GM23338 (cell line): ENCODE results near the gene FOXP1. TPM values are rescaled to one million over a fixed set of nuclear protein-coding genes. Genes with fewer than 3 reads are reported as not detected.

ENCODE experiments used
- ATAC-seq: fragments of 200-7000 bp; cut with Tn5 transposase; 3 replicates; pipeline ENCODE4 v1.9.1; 2020
- DNase-seq: peaks from one replicate; pipeline ENCODE4 v3.0.0-alpha.2; 2015; ENCODE audit warnings: low spot score
- H2AFZ ChIP-seq: fragments of 200-600 bp; sonication (generic); 2 replicates; pipeline ENCODE4 v1.8.0; 2016; ENCODE audit warnings: antibody characterized with exemption, mild to moderate bottlenecking, moderate library complexity
- H3F3A ChIP-seq: fragments of 200-600 bp; sonication (generic); replicated peaks from 2 replicates; pipeline ENCODE4 v1.8.0; 2017; ENCODE audit warnings: antibody characterized with exemption, mixed run types, low read depth
- H3K27ac ChIP-seq: fragments of 200-600 bp; sonication (generic); 2 replicates; pipeline ENCODE4 v1.6.1; 2016; ENCODE audit warnings: low read depth
- H3K27me3 ChIP-seq: fragments of 200-600 bp; sonication (generic); 2 replicates; pipeline ENCODE4 v1.8.0; 2016; ENCODE audit warnings: mild to moderate bottlenecking, mixed run types, moderate library complexity; ENCODE audit not compliant: insufficient read depth
- H3K36me3 ChIP-seq: fragments of 200-600 bp; sonication (generic); 2 replicates; pipeline ENCODE4 v1.8.0; 2016; ENCODE audit warnings: mild to moderate bottlenecking; ENCODE audit not compliant: insufficient read depth
- H3K4me1 ChIP-seq: fragments of 200-600 bp; sonication (generic); 2 replicates; pipeline ENCODE4 v1.8.0; 2016; ENCODE audit warnings: mild to moderate bottlenecking, moderate library complexity; ENCODE audit not compliant: insufficient read depth
- H3K4me2 ChIP-seq: fragments of 200-600 bp; sonication (generic); 2 replicates; pipeline ENCODE4 v1.7.1; 2017; ENCODE audit warnings: mixed run types
- H3K4me3 ChIP-seq: fragments of 200-600 bp; sonication (generic); 2 replicates; pipeline ENCODE4 v1.6.1; 2016; ENCODE audit warnings: mixed run types
- H3K79me2 ChIP-seq: fragments of 200-600 bp; sonication (generic); replicated peaks from 2 replicates; pipeline ENCODE4 v1.8.0; 2017; ENCODE audit warnings: mild to moderate bottlenecking; ENCODE audit not compliant: insufficient read depth
- H3K9me2 ChIP-seq: fragments of 200-600 bp; sonication (generic); 2 replicates; pipeline ENCODE4 v1.8.0; 2017; ENCODE audit not compliant: insufficient read depth
- H4K20me1 ChIP-seq: fragments of 200-600 bp; sonication (generic); replicated peaks from 2 replicates; pipeline ENCODE4 v1.8.0; 2017; ENCODE audit warnings: mild to moderate bottlenecking; ENCODE audit not compliant: insufficient read depth
- H3K27ac Mint-ChIP-seq: 2 replicates; pipeline ENCODE4 v1.8.0; 2020; ENCODE audit warnings: inconsistent platforms, mild to moderate bottlenecking, moderate library complexity, mixed read lengths
- H3K27me3 Mint-ChIP-seq: 3 replicates; pipeline ENCODE4 v1.8.0; 2022; ENCODE audit warnings: low read depth, mild to moderate bottlenecking, moderate library complexity, mixed read lengths, inconsistent platforms; ENCODE audit not compliant: insufficient read depth, poor library complexity
- H3K36me3 Mint-ChIP-seq: 3 replicates; pipeline ENCODE4 v1.8.0; 2021; ENCODE audit warnings: low read depth, mild to moderate bottlenecking, inconsistent platforms, moderate library complexity, mixed read lengths
- H3K4me1 Mint-ChIP-seq: 3 replicates; pipeline ENCODE4 v1.8.0; 2020; ENCODE audit warnings: mild to moderate bottlenecking, inconsistent platforms, mixed read lengths
- H3K4me3 Mint-ChIP-seq: 3 replicates; pipeline ENCODE4 v1.8.0; 2021; ENCODE audit warnings: moderate library complexity, mild to moderate bottlenecking, inconsistent platforms, mixed read lengths
- H3K9me3 Mint-ChIP-seq: 3 replicates; pipeline ENCODE4 v1.8.0; 2020; ENCODE audit warnings: moderate library complexity, mild to moderate bottlenecking, inconsistent platforms, mixed read lengths
- CREB1 ChIP-seq: fragments of 250-450 bp; sonication (Bioruptor Pico); IDR thresholded peaks from 2 replicates; pipeline ENCODE4 v1.5.0; 2020; ENCODE audit warnings: low read depth, mild to moderate bottlenecking, moderate library complexity
- POLR2AphosphoS5 ChIP-seq: IDR thresholded peaks from 2 replicates; pipeline ENCODE4 v1.6.1; 2016; ENCODE audit warnings: antibody characterized with exemption, low read depth
- STAT1 ChIP-seq: IDR thresholded peaks from one replicate; pipeline ENCODE4 v1.6.1; 2016; ENCODE audit warnings: antibody characterized with exemption; ENCODE audit not compliant: unreplicated experiment
- ZNF114 ChIP-seq: fragments of 250-450 bp; sonication (Bioruptor Pico); IDR thresholded peaks from 2 replicates; pipeline ENCODE4 v1.5.0; 2020; ENCODE audit warnings: mild to moderate bottlenecking, moderate library complexity
- polyA plus RNA-seq: library from polyadenylated mRNA; unstranded; fragments of >200 nt; fragmentation: Nextera tagmentation; extraction: Ambion mirVana; gene quantifications from 2 replicates; pipeline ENCODE4 v1.2.1, GENCODE V29; 2016
- total RNA-seq: library from RNA; depleted of rRNA; stranded (reverse); fragments of >200 nt; shearing (Covaris generic); gene quantifications from 2 replicates; pipeline ENCODE4 v1.2.3, GENCODE V29; 2014
- TF ChIP-seq, protein P1 (sequence below): fragments of 250-450 bp; sonication (Bioruptor Pico); IDR thresholded peaks from 2 replicates; pipeline ENCODE4 v1.5.0; 2020; ENCODE audit warnings: mild to moderate bottlenecking, moderate library complexity
- TF ChIP-seq, protein P2 (sequence below), 2 experiments: fragments of 200-600 bp in 1 of 2; sonication (generic) in 1 of 2; conservative IDR thresholded peaks; 2 replicates each; pipeline versions ENCODE4 v1.5.1 to v1.6.1; 2016 to 2017; ENCODE audit warnings: antibody characterized with exemption in 2 of 2, low read depth in 2 of 2, mild to moderate bottlenecking in 2 of 2, moderate library complexity in 1 of 2

FOXP1 gene
- total and polyA plus RNA-seq, 2 experiments from 2014 or later = 32.9 to 35.5 TPM

DNA sequence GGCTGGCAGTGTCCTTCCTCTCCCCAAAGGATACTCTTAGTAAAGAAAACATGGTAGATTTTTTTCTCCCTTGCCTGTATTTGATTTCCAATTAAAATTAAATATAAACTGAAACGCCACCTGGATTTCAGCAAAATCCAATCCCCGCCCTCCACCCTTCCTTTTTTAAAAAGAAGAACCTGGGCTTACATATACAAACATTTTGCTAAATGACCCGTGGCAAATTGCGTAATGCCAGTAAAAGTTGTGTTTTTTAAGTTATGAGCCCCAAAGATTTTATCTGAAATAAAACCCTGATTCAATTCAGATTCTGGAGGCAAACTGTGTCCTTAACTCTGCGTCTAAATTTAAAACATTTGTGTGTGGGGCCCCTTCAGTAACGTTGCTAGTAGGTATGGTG is 403.0 kb downstream of the FOXP1 start (continued):
- no peak for TF ChIP-seq ZNF114 (CRISPR knock-in tag)
- TF ChIP-seq, protein P1, sequence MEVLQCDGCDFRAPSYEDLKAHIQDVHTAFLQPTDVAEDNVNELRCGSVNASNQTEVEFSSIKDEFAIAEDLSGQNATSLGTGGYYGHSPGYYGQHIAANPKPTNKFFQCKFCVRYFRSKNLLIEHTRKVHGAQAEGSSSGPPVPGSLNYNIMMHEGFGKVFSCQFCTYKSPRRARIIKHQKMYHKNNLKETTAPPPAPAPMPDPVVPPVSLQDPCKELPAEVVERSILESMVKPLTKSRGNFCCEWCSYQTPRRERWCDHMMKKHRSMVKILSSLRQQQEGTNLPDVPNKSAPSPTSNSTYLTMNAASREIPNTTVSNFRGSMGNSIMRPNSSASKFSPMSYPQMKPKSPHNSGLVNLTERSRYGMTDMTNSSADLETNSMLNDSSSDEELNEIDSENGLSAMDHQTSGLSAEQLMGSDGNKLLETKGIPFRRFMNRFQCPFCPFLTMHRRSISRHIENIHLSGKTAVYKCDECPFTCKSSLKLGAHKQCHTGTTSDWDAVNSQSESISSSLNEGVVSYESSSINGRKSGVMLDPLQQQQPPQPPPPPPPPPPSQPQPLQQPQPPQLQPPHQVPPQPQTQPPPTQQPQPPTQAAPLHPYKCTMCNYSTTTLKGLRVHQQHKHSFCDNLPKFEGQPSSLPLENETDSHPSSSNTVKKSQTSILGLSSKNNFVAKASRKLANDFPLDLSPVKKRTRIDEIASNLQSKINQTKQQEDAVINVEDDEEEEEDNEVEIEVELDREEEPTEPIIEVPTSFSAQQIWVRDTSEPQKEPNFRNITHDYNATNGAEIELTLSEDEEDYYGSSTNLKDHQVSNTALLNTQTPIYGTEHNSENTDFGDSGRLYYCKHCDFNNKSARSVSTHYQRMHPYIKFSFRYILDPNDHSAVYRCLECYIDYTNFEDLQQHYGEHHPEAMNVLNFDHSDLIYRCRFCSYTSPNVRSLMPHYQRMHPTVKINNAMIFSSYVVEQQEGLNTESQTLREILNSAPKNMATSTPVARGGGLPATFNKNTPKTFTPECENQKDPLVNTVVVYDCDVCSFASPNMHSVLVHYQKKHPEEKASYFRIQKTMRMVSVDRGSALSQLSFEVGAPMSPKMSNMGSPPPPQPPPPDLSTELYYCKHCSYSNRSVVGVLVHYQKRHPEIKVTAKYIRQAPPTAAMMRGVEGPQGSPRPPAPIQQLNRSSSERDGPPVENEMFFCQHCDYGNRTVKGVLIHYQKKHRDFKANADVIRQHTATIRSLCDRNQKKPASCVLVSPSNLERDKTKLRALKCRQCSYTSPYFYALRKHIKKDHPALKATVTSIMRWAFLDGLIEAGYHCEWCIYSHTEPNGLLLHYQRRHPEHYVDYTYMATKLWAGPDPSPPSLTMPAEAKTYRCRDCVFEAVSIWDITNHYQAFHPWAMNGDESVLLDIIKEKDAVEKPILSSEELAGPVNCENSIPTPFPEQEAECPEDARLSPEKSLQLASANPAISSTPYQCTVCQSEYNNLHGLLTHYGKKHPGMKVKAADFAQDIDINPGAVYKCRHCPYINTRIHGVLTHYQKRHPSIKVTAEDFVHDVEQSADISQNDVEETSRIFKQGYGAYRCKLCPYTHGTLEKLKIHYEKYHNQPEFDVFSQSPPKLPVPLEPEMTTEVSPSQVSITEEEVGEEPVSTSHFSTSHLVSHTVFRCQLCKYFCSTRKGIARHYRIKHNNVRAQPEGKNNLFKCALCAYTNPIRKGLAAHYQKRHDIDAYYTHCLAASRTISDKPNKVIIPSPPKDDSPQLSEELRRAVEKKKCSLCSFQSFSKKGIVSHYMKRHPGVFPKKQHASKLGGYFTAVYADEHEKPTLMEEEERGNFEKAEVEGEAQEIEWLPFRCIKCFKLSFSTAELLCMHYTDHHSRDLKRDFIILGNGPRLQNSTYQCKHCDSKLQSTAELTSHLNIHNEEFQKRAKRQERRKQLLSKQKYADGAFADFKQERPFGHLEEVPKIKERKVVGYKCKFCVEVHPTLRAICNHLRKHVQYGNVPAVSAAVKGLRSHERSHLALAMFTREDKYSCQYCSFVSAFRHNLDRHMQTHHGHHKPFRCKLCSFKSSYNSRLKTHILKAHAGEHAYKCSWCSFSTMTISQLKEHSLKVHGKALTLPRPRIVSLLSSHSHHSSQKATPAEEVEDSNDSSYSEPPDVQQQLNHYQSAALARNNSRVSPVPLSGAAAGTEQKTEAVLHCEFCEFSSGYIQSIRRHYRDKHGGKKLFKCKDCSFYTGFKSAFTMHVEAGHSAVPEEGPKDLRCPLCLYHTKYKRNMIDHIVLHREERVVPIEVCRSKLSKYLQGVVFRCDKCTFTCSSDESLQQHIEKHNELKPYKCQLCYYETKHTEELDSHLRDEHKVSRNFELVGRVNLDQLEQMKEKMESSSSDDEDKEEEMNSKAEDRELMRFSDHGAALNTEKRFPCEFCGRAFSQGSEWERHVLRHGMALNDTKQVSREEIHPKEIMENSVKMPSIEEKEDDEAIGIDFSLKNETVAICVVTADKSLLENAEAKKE (CRISPR knock-in tag) = no peak

DNA sequence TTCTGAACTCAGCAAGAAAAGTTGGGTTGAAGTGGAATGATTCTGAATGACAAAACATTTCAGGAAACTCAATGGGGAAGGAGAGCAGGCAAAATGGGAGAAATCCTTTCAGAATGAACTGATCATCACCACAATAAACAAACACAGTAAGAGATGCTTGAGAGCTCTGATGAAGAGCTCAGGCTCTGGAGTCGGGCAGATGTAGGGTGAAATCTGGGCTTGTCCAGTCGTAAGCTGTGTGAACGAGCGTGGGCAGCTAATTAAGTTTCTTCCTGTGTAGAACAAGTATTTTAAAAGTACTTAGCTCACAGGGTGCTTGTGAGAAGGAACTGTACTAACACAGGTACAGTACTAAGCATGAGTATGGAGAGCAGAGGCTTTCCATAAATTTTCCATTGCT is 406.2 kb downstream of the FOXP1 start:
- peaks cover 16% of the 10 kb centered on the region for H3K4me1 ChIP-seq
- peak; percentile 54 for ATAC-seq
- H3K4me3 Mint-ChIP-seq = no peak overlapping the region
- no peak for DNase-seq
- H2AFZ ChIP-seq = no peak overlapping the region
- no peaks in the 10 kb centered on the region for H3K79me2 ChIP-seq
- H3F3A ChIP-seq = no peaks in the 10 kb centered on the region
- H3K4me2 ChIP-seq = no peak overlapping the region; the same call in 1 of the 2 replicates
- no peaks in the 10 kb centered on the region for H3K9me3 Mint-ChIP-seq
- peaks cover 32% of the 10 kb centered on the region for H3K4me1 Mint-ChIP-seq
- H3K36me3 ChIP-seq = no peaks in the 10 kb centered on the region
- no peaks in the 10 kb centered on the region for H4K20me1 ChIP-seq
- no peaks in the 10 kb centered on the region for H3K27me3 Mint-ChIP-seq
- H3K27ac Mint-ChIP-seq = no peak overlapping the region
- H3K9me2 ChIP-seq = peaks cover 4% of the 10 kb centered on the region; the same call in 1 of the 2 replicates
- peak overlapping the region; percentile 75; the same call in 1 of the 2 replicates for H3K27ac ChIP-seq
- no peaks in the 10 kb centered on the region for H3K27me3 ChIP-seq
- H3K4me3 ChIP-seq = no peak overlapping the region
- TF ChIP-seq POLR2AphosphoS5 = no peak
- no peak for TF ChIP-seq CREB1 (CRISPR knock-in tag)
- H3K36me3 Mint-ChIP-seq = peaks cover 7% of the 10 kb centered on the region; the same call in 2 of the 3 replicates

DNA sequence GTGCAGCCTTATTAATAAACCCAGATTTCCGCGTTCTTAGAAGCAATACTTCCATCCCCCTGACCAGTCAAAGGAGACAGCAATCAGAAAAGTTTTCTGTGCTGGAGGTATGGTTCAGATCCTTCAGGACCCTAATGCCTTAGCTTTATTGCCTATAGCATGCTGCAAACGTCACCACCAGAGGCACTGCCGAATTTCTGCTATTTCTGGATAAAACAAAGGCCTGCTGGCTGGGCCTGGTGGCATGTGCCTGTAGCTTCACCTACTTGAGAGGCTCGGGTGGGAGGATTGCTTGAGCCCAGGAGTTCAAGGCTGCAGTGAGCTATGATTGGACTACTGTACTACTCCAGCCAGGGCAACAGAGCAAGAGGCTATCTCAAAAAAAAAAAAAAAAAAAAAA is 407.2 kb downstream of the FOXP1 start:
- Mint-ChIP-seq H3K36me3 (peaks cover 7% of the 10 kb centered on the region; the same call in 2 of the 3 replicates), H3K27ac (no peak overlapping the region)
- H3F3A ChIP-seq = no peaks in the 10 kb centered on the region
- no peak for TF ChIP-seq STAT1
- TF ChIP-seq, protein P2, sequence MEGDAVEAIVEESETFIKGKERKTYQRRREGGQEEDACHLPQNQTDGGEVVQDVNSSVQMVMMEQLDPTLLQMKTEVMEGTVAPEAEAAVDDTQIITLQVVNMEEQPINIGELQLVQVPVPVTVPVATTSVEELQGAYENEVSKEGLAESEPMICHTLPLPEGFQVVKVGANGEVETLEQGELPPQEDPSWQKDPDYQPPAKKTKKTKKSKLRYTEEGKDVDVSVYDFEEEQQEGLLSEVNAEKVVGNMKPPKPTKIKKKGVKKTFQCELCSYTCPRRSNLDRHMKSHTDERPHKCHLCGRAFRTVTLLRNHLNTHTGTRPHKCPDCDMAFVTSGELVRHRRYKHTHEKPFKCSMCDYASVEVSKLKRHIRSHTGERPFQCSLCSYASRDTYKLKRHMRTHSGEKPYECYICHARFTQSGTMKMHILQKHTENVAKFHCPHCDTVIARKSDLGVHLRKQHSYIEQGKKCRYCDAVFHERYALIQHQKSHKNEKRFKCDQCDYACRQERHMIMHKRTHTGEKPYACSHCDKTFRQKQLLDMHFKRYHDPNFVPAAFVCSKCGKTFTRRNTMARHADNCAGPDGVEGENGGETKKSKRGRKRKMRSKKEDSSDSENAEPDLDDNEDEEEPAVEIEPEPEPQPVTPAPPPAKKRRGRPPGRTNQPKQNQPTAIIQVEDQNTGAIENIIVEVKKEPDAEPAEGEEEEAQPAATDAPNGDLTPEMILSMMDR (conservative IDR thresholded peaks at IDR 0.05; ENCODE audit: low read depth in 2 of 2) = peak; percentile 9 to 34; a peak in 2 of 4 replicates

More for the DNA sequence above, 407.2 kb downstream of the FOXP1 start:
- H3K4me1 ChIP-seq = peaks cover 26% of the 10 kb centered on the region
- no peaks in the 10 kb centered on the region for H3K36me3 ChIP-seq
- no peaks in the 10 kb centered on the region for H3K9me3 Mint-ChIP-seq
- H3K4me2 ChIP-seq = no peak overlapping the region
- no peak overlapping the region for H3K4me3 Mint-ChIP-seq
- H4K20me1 ChIP-seq = no peaks in the 10 kb centered on the region
- H3K27ac ChIP-seq = peak overlapping the region; percentile 42; the same call in 1 of the 2 replicates
- peak; percentile 63 for DNase-seq
- no peak overlapping the region for H3K4me3 ChIP-seq
- H3K9me2 ChIP-seq = peaks cover 4% of the 10 kb centered on the region; the same call in 1 of the 2 replicates
- H2AFZ ChIP-seq = no peak overlapping the region
- H3K27me3 ChIP-seq = no peaks in the 10 kb centered on the region
- H3K79me2 ChIP-seq = no peaks in the 10 kb centered on the region
- no peaks in the 10 kb centered on the region for H3K27me3 Mint-ChIP-seq
- peaks cover 39% of the 10 kb centered on the region for H3K4me1 Mint-ChIP-seq
- peak; percentile 80 for ATAC-seq
